ENCODE data around the gene EIF2B2. TPM values are rescaled to one million over a fixed set of nuclear protein-coding genes. Genes with fewer than 3 reads are reported as not detected.

The EIF2B2 gene
- total RNA-seq, 1 experiment from 2014 or later = 50.5 TPM

GRCh38 chr14:74955229-74956026, 47.3 kb upstream of the EIF2B2 start, which contains the start of gene PGF (continued):
- TF ChIP-seq ERG (CRISPR knock-in tag; IDR thresholded peaks at IDR 0.05) (no peak), ZNF219 (CRISPR knock-in tag; IDR thresholded peaks at IDR 0.05; ENCODE audit: borderline replicate concordance) (no peak), RORB (CRISPR knock-in tag; IDR thresholded peaks at IDR 0.05) (no peak), ZNF121 (CRISPR knock-in tag; IDR thresholded peaks at IDR 0.05) (no peak), CTCF (IDR thresholded peaks at IDR 0.05) (no peak), USF1 (CRISPR knock-in tag; IDR thresholded peaks at IDR 0.05) (no peak), GTF2I (CRISPR knock-in tag; conservative IDR thresholded peaks at IDR 0.05) (no peak), KAT7 (CRISPR knock-in tag; IDR thresholded peaks at IDR 0.05; ENCODE audit: borderline replicate concordance) (peak; percentile 31; the same call in 1 of the 2 replicates), STAT6 (CRISPR knock-in tag; conservative IDR thresholded peaks at IDR 0.05; ENCODE audit: low read depth) (no peak), CREB1 (CRISPR knock-in tag; IDR thresholded peaks at IDR 0.05) (no peak), AFF4 (CRISPR knock-in tag; IDR thresholded peaks at IDR 0.05; ENCODE audit: borderline replicate concordance) (no peak), NFATC4 (CRISPR knock-in tag; IDR thresholded peaks at IDR 0.05) (no peak), CREM (CRISPR knock-in tag; IDR thresholded peaks at IDR 0.05) (peak; percentile 44; the same call in 1 of the 2 replicates), ZNF425 (CRISPR knock-in tag; conservative IDR thresholded peaks at IDR 0.05) (no peak), ZNF416 (CRISPR knock-in tag; IDR thresholded peaks at IDR 0.05) (no peak)

Data from WTC11 (cell line).